22Rv1 (cell line): Measurements from ENCODE around the gene F11.

Experiments used
- CTCF ChIP-seq: fragments of 450-650 bp; IDR thresholded peaks from 2 replicates; pipeline ENCODE4 v1.5.1; 2017; ENCODE audit warnings: mild to moderate bottlenecking
- ZFX ChIP-seq: fragments of 450-650 bp; IDR thresholded peaks from 2 replicates; pipeline ENCODE4 v1.6.1; 2017; ENCODE audit warnings: antibody characterized with exemption, borderline replicate concordance

GRCh38 chr4:186240452-186240847 is 25.5 kb upstream of the F11 start:
- TF ChIP-seq CTCF = no peak
- no peak for TF ChIP-seq ZFX
